Kidney capillary endothelial cell (primary cell): ENCODE data around the gene ZNF575.
A peak's percentile ranks its signal among the peaks of the same experiment; 100 is the strongest.

Experiments
- DNase-seq: peaks from one replicate; pipeline ENCODE4 v3.0.0-alpha.2; 2018; ENCODE audit warnings: low spot score

The ZNF575 gene

DNA sequence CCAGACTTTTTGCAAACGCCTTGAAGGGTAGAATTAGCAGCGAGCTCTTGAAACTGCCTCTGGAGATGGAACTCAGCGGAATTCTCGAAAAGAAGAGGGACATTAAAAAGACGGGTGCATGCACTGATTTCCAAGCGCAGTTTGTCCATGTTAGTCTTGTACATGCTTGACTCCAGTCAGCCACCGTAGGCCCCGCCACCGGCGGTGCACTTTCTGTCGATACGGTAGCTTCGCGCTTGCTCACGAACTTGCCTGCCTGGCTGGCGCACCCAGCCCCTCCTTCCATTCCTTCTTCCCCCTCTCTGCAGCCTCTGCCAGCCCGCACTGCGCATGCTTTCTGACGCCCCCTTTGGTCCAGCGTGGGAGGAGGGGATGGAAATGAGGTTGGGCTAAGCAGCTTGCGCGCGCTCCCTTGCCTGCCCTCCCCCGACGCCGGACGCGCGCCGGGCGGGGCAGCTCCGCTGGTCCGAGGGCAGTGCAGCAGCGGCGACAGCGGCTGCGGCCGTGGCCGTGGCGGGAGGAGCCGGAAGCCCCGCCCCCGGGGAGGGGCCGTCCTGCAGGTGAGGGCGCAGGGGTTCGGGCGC lies at the start of gene ZNF575:
TSS of gene ZNF575 (plus strand) at position 227 of the 584 bp plus-strand sequence. CDS start 1,235 bp downstream, outside the sequence.
- DNase-seq, result peak; percentile 69

- no peak for DNase-seq
These were observed 49.7 kb upstream of the ZNF575 start for GRCh38 chr19:43483281-43483680.

DNA sequence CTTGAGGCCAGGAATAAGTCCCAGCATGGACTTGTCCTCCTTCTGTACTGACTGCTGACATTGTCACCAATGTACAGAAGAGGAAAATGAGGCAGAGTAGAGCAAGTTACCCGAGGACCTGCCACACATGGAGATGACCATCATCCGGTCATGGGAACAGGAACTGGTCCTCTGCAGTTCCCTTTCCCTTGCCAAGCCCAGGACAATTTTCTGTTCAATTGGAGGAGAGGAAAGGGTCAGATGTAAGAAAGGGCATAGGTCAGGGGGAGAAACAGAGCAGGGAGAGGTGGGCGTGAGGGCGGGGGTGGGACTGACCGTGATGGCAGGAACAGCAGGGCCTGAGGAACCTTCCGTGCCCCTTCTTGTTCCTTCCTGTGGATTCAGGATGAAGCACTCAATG lies 47.0 kb upstream of the ZNF575 start:
- DNase-seq, result no peak

- no peak for DNase-seq
These were observed 46.6 kb upstream of the ZNF575 start for GRCh38 chr19:43486412-43486811.

DNA sequence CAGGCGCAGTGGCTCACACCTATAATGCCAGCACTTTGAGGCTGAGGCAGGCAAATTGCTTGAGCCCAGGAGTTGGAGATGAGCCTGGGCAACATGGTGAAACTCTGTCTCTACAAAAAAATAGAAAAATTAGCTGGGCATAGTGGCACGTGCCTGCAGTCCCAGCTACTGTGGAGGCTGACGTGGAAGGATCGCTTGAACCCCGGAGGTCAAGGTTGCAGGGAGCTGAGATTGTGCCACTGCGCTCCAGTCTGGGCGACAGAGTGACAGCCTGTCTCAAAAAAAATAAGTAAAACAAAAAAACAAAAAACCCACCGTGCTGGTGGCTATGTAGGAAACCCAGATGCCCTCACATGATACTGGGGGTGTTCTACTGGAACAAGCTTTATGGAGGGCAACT lies 44.8 kb upstream of the ZNF575 start:
- no peak for DNase-seq

GRCh38 chr19:43489310-43489709 lies 43.7 kb upstream of the ZNF575 start:
- DNase-seq, result no peak

DNA sequence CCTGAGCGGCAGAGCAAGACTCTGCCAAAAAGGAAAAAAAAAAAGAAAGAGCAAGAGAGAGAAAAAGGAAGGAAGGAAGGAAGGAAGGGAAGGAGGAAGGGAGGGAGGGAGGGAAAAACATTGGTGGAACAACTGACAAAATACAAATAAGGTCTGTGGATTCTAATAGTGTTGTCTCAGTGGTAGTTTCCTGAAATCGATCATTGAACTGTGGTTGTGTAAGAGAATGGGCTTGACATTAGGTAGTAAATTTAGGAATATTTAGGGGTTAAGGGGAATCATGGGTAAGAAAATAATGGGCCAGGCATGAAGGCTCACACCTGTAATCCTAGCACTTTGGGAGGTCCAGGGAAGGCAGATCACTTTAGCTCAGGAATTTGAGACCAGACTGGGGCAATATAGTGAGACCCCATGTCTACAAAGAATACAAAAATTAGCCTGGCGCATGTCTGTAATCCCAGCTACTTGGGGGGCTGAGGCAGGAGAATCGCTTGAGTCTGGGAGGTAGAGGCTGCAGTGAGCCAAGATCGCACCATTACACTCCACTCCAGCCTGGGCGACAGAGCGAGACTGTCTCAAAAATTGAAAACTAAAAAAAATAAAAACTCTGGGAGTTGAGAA lies 42.9 kb upstream of the ZNF575 start:
- no peak for DNase-seq

GRCh38 chr19:43490759-43491158 lies 42.2 kb upstream of the ZNF575 start:
- DNase-seq, result no peak

DNA sequence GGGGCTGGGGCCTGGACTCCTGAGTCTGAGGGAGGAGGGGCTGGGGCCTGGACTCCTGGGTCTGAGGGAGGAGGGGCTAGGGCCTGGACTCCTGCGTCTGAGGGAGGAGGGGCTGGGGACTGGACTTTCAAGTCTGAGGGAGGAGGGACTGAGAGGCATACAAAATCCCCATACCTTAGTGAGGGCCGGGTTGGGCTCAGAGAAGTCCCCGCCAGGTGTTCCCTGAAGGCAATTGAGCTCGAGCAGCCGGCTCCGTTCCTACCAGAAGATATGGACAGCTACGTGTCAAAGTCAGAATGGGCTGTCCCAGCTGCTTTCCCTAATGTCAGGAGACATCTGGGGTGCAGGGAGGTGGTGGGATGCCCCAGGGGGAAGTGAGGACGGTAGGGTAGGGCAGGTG lies 37.9 kb upstream of the ZNF575 start:
- DNase-seq, result no peak

DNA sequence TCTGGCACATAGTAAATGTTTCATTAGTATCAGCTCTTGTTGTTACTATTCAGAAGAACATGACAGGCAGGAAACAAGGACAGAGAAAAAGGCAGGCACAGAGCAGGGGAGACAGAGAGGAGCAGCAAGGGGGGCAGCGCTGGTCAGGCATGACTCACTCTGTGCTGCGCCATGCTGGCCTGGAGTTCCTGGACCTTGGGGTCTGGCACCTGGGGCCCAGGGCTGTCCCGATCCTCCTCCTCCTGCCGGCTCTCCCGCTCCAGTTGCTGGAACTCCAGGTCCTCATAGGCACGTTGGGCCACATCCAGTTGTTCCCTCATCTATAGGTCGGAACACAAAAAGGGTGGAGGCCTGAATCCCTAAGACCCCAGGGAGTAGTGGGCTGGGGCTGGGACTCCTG lies 36.0 kb upstream of the ZNF575 start:
- DNase-seq, result no peak

DNA sequence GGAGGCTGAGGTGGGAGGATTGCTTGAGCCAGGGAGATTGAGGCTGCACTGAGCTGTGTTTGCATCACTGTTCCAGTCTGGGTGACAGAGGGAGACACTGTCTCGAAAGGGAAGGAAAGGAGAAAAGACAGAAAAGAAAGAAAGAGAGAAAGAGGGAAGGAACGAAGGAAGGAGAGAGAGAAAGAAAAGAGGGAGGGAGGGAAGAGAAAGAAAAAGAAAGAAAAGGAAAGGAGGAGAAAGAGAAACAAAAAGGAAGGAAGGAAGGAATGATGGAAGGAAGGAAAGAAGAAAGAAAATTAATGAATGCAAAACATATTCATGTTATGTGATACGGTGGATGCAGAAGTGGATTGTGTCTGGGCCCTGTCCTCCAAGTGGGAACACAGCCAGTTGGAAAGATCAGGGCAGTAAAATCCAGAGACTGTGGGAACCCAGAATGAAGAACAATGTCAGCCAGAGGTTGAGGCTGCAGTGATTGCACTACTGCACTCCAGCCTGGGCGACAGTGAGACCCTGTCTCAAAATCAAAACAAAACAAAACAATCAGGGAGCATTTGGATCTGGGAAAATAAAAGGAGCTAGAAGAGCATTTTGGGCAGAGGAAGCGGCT lies 34.6 kb upstream of the ZNF575 start:
- no peak for DNase-seq

GRCh38 chr19:43499042-43499441 lies 33.9 kb upstream of the ZNF575 start:
- DNase-seq, result no peak

- DNase-seq, result no peak
These were observed 31.1 kb upstream of the ZNF575 start for GRCh38 chr19:43501661-43502418.

GRCh38 chr19:43502419-43502976 lies 30.5 kb upstream of the ZNF575 start:
- no peak for DNase-seq

- peak; percentile 71 for DNase-seq
These were observed 29.2 kb upstream of the ZNF575 start for GRCh38 chr19:43503501-43504425.

GRCh38 chr19:43504426-43505185 lies 28.4 kb upstream of the ZNF575 start, which contains the start of gene PHLDB3:
PHLDB3 (minus strand) TSS chr19:43504746; CDS start chr19:43504118, 628 bp downstream.
- no peak for DNase-seq

DNA sequence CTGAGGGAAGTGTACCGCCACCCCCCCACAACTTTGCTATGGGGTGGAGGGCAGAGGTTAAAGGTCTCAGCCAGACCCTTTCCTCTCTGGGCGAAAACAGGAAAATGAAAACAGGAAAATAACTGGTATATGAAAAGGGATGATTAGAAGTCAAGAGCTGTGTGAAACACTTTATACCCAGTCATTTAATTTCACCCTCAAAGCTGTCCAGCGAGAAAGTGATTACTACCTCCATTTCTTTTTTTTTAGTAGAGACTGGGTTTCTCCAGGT lies 27.9 kb upstream of the ZNF575 start:
- DNase-seq, result no peak

- no peak for DNase-seq
These were observed 27.0 kb upstream of the ZNF575 start for GRCh38 chr19:43505941-43506340.

- no peak for DNase-seq
These were observed 26.4 kb upstream of the ZNF575 start for GRCh38 chr19:43506629-43507028.

DNA sequence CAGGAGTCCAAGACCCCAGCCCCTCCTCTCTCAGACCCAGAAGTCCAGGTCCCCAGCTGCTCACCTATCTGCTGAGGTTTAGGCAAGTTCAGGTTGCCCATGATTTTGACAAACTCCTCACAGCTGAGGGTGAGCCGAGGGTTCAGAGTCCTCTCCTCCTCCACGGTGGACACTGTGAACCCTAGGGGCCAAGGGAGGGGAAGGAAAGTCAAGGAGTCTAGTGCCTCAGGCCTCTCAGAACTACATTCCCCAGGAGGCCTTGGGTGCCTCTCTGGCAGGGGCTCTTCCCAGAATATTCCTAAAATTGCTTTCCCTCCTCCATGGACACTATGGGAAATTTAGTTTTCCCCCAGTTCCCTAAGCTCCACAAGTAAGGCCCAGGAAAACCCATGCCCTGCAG lies 25.1 kb upstream of the ZNF575 start:
- DNase-seq, result no peak

- no peak for DNase-seq
These were observed 22.3 kb upstream of the ZNF575 start for GRCh38 chr19:43510713-43511112.
